Measurements from ENCODE around the gene NAA60.

DNA sequence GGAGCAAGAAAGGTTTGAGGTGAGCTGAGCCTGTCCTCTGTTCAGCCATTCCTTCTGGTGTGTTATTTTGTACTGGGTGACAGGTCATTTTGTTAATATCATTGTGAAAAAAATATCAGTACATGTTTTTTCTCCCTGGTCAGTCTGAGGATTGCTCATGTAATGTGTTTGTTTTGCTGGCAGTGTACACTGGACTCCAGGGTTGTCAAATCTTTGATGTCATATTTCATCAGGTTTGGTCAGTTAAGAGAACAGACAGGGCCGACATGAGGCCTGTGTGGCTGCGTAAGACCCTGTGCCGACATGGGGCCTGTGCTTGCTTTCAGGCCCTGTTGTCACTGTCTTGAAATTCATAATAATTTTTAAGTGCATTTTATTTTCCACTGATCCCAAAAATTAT lies 79.8 kb downstream of the NAA60 start:
- TF ChIP-seq, protein P1, sequence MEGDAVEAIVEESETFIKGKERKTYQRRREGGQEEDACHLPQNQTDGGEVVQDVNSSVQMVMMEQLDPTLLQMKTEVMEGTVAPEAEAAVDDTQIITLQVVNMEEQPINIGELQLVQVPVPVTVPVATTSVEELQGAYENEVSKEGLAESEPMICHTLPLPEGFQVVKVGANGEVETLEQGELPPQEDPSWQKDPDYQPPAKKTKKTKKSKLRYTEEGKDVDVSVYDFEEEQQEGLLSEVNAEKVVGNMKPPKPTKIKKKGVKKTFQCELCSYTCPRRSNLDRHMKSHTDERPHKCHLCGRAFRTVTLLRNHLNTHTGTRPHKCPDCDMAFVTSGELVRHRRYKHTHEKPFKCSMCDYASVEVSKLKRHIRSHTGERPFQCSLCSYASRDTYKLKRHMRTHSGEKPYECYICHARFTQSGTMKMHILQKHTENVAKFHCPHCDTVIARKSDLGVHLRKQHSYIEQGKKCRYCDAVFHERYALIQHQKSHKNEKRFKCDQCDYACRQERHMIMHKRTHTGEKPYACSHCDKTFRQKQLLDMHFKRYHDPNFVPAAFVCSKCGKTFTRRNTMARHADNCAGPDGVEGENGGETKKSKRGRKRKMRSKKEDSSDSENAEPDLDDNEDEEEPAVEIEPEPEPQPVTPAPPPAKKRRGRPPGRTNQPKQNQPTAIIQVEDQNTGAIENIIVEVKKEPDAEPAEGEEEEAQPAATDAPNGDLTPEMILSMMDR (IDR thresholded peaks at IDR 0.05; ENCODE audit: low read depth, low read length, missing input control) = no peak
- TF ChIP-seq TAF1 (conservative IDR thresholded peaks at IDR 0.05) (no peak), RXRA (IDR thresholded peaks at IDR 0.05) (peak in 1 of 2 donors; percentile 20), RAD21 (IDR thresholded peaks at IDR 0.05) (no peak), REST (IDR thresholded peaks at IDR 0.05) (no peak), SP1 (IDR thresholded peaks at IDR 0.05) (peak; percentile 16), HNF4A (conservative IDR thresholded peaks at IDR 0.05) (peak; percentile 37 to 38), YY1 (IDR thresholded peaks at IDR 0.05) (peak; percentile 10)
- TF ChIP-seq, protein P2, sequence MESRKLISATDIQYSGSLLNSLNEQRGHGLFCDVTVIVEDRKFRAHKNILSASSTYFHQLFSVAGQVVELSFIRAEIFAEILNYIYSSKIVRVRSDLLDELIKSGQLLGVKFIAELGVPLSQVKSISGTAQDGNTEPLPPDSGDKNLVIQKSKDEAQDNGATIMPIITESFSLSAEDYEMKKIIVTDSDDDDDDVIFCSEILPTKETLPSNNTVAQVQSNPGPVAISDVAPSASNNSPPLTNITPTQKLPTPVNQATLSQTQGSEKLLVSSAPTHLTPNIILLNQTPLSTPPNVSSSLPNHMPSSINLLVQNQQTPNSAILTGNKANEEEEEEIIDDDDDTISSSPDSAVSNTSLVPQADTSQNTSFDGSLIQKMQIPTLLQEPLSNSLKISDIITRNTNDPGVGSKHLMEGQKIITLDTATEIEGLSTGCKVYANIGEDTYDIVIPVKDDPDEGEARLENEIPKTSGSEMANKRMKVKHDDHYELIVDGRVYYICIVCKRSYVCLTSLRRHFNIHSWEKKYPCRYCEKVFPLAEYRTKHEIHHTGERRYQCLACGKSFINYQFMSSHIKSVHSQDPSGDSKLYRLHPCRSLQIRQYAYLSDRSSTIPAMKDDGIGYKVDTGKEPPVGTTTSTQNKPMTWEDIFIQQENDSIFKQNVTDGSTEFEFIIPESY (IDR thresholded peaks at IDR 0.05) = no peak

Data from liver (tissue), 3 donors.